ENCODE measurements around the gene DOC2B.
"Not testable (repeated sequence)": the region's sequence is repeated elsewhere in the genome, so short reads cannot be mapped to it uniquely, and the experiment has no call there.

The DOC2B gene

DNA sequence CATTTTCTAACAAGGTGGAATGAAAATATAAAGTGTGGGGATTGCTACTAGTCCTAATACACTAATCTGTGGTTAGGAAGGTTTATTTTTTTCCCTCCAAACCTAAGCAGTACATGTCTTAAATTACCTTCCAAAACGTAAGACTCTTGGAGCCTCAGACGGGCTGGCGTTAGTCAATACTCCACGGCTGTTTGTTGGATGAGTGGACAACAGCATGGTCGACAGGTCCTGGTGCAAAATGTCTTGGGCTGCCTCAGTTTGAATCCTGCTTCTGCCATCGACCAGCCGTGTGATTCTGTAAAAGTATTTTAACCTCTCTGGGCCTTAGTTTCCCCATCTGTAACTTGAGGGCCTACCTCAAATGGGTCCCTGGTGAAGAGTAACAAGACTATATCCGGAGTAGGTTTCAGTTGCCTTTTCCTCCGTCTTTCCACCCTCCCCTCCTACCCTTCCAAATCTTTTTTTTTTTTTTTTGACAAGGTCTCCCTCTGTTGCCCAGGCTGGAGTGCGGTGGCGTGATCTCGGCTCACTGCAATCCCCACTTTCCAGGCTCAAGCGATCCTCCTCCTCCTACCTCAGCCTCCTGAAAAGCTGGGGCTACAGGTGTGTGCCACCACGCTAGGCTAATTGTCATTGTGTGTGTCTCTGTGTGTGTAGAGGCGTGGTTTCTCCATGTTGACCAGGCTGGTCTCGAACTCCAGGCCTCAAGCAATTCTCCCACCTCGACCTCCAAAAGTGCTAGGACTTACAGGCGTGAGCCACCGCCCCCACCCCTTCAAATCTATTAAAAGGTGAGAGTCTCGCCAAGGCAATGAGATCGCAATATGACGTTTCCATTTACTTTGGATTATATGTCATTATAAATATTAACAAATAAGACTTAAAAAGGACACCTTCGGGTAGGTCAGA, 38.3 kb downstream of the DOC2B start:
- no peak for DNase-seq

DNA sequence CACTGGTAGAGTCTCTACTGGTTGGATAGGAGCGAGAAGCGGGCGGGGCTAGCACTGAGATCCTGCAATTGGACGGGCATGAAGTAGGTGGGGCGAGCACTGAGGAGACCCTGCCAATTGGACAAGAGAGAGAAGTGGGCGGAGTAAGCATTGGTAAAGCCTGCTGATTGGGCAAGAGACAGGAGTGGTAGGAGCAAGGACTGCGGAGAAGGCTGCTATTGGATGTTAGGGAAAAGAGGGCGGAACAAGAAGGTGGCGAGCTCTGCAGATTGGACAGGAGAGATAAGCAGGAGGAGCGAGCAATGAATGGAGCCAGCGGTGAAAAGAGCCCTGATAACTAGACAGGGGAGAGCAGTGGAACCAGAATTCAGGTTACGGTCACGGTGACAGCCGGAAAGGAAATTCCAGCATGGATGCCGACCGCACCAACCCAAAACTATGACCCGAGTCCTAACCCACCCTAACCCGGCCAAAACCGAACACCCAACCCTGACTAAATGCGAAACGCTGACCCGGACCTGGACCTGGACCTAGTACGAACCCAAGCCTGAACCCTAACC, 39.3 kb downstream of the DOC2B start:
- DNase-seq = peak; percentile 16 to 32

DNA sequence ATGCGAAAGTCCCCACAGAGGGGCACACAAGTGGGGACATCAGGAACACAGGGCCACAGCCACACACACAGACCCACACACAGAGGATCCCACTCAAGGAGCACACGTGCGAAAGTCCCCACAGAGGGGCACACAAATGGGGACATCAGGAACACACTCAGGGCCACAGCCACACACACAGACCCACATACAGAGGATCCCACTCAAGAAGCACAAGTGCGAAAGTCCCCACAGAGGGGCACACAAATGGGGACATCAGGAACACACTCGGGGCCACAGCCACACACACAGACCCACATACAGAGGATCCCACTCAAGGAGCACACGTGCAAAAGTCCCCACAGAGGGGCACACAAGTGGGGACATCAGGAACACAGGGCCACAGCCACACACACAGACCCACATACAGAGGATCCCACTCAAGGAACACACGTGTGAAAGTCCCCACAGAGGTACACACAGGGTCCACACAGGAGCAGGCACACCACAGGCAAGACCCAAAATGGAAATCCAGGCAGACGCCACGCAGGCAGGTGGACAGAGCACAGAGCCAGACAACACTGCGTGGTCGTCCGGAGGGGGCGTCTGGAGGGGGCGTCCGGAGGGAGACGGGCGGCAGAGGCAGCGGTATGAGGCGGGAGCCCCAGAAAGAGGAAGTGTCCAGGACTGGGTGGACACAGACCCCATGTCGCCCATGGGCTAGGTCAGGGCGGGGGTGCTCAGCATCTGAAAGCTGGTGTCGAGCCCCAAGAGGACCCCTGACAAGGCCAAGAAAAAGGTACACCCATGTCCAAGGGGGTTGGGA, 41.8 kb downstream of the DOC2B start:
- DNase-seq = not testable (repeated sequence)

DNA sequence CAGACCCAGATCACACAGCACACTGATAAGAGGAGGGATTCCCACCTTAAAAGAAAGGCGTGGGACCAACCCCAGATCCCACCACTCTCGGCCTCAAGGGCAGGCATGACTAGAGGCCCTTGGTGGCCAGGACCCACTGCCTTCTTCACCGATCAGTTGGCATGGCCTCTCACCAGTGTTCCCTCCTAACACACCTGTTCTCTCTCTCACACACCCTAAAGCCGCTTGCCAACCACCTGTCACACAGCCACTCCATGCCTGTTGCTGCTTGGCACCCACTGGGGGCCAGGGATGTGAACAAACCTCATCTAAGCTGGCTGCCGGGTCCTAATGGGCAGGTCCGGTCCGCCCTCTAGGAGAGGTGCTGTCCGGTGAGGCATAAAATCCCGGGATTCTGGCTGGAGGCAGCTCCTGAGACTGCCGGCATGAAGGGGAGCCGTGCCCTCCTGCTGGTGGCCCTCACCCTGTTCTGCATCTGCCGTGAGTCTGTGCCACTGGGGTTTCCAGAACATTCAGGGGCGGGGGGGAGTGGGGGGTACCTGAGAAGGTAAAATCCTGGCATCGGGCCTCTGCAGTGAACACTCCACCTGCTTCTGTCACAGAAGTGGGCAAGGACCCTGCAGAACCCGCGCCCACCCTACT, 44.2 kb downstream of the DOC2B start, which contains the start of gene SCGB1C2:
TSS of gene SCGB1C2 (plus strand) at position 404 of the 642 bp plus-strand sequence. CDS start at position 426, 22 bp downstream.
- not testable (repeated sequence) for DNase-seq

DNA sequence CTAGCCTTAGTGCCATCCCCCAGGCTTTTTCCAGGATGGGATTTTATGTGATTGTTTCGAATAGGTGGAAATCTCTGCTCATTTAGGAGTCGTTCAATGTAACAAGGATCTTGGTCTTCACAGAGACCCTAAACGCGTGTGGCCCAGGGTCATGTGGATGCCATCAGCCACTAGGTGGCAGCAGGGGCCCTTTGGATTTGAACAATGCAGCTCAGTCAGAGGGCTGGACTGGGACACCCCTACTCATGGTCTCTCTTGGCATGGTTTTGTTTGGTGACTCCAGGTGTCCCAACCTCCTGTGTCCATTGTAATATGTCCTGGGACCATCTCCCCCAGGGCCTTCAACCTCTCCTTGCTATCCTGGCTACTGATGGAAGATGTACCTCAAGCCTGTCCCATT, 44.9 kb downstream of the DOC2B start:
- not testable (repeated sequence) for DNase-seq

DNA sequence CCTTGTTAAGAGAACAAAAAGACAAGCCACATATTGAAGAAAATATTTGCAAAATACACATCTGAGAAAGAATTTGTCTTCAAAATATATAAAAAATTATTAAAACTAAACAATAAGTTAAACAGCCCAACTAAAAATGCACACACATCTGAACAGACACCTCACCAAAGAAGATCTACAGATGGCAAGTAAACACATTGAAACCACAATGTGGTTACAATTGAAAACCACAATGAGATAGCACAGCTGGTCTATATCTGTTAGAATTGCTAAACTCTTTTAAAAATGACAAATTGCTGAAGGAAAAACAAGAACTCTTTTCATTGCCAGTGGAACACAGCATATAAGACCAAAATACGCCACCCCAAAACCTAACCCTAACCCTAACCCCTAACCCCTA, 45.6 kb downstream of the DOC2B start:
- not testable (repeated sequence) for DNase-seq

DNA sequence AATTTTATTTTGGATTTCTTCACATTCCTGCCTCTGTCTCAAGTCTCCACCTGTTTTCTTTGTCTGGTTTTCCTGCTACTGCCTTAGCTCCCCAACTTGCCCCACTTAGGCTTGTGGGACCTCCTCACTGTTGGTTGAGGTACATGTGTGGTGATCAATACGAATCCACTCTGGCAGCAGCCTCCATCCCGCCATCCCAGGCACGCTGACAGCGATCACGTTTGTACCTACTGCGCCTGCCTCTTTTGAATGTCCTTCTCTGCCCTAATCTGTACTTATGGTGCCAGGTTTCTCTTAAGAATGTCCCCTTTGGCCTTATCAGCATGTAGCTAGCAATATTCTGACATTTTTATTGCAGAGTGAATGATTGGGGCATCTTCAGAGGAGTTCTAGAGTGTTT, 46.4 kb downstream of the DOC2B start:
- DNase-seq = not testable (repeated sequence)

DNA sequence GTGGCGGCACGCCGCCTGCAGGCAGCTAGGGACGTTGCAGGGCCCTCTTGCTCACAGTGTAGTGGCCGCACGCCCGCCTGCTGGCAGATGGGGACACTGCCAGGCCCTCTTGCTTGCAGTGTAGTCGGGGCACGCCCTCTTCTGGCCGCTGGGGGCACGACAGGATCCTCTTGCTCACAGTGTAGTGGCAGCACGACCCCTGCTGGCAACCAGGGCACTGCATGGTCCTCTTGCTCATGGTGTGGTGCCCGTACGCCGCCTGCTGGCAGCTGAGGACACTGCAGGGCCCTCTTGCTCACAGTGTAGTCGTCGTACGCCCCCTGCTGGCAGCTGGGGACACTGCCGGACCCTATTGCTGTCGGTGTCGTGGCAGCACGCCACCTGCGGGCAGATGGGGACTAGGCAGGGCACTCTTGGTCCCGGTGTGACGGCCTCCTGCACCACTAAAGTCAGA, 47.1 kb downstream of the DOC2B start:
- DNase-seq = not testable (repeated sequence)

DNA sequence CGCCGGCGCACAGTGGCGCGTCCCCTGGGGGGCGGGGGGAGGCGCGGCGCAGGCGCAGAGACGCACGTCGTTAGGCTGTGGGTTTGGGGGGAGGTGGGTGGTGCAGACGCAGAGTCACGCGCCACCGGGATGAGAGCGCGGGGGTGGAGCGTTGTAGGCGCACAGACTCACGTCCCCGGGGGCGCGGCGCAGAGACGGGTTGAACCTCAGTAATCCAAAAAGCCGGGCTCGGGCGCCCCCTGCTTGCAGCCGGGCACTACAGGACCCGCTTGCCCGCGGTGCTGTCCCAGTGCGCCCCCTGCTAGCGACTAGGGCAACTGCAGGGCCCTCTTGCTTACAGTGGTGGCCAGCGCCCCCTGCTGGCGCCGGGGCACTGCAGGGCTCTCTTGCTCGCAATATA, 47.5 kb downstream of the DOC2B start:
- DNase-seq = not testable (repeated sequence)

DNA sequence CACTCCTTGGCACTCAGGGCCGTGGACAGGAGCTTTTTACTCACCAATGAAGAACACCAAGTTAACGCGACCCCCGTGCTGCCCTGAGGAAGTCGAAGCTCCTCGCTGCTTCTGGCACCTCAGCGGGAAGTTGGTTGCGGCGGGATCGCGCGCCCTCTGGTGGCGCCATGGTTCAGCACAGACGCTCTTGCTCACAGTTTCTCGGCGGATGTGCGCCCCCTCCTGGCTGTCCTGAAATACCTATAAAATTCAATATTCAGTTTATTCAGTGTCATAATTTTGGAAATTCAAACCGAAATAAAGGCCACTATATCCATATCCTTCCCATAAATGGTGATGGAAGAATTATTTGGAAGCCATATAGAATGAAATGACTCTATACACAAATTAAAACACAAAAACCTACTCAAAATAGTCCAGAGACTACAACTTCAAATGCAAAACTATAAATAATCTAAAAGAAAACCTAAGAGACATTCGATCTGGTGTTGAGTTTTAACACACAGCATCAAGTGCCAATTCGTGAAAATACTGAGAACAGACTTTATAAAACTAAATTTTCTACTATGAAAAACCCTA, 63.0 kb downstream of the DOC2B start:
- not testable (repeated sequence) for DNase-seq

DNA sequence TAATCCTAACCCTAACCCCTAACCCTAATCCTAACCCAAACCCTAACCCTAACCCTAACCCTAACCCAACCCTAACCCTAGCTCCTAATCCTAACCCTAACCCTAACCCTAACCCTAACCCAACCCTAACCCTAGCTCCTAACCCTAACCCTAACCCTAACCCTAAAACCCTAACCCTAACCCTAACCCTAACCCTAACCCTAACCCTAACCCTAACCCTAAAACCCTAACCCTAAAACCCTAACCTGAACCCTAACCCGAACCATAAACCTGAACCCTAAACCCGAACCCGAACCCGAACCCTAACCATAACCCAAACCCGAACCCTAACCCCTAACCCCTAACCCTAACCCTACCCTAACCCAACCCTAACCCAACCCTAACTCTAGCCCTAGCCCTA, 68.3 kb downstream of the DOC2B start:
- DNase-seq = not testable (repeated sequence)
